Forelimb muscle (tissue), 1 donor: ENCODE data around the gene ZFY. TPM values are rescaled to one million over a fixed set of nuclear protein-coding genes. Genes with fewer than 3 reads are reported as not detected.

ENCODE experiments used
- DNase-seq: peaks from one replicate; pipeline ENCODE4 v3.0.0-alpha.2; 2013; ENCODE audit warnings: low read depth
- polyA plus RNA-seq: library from polyadenylated mRNA; unstranded; fragments of 120-200 nt; gene quantifications from one replicate; pipeline ENCODE4 v1.2.1, GENCODE V29; 2013; ENCODE audit not compliant: insufficient read length

The ZFY gene
- not detected for polyA plus RNA-seq

GRCh38 chrY:2934861-2935715 is at the start of gene ZFY:
Gene ZFY (plus strand): TSS chrY:2935381. CDS start chrY:2953937, 18,556 bp downstream.
- no peak for DNase-seq

GRCh38 chrY:2885880-2886279 is 49.3 kb upstream of the ZFY start:
- no peak for DNase-seq

- no peak for DNase-seq
These were observed 47.8 kb upstream of the ZFY start for GRCh38 chrY:2887386-2887785.

- DNase-seq = no peak
These were observed 47.2 kb upstream of the ZFY start for GRCh38 chrY:2887955-2888354.

- no peak for DNase-seq
These were observed 41.7 kb upstream of the ZFY start for GRCh38 chrY:2893471-2893870.

- no peak for DNase-seq
These were observed 39.1 kb upstream of the ZFY start for GRCh38 chrY:2896050-2896449.

GRCh38 chrY:2907356-2907755 is 27.8 kb upstream of the ZFY start:
- DNase-seq = no peak

GRCh38 chrY:2913066-2913815 is 21.9 kb upstream of the ZFY start:
- no peak for DNase-seq

GRCh38 chrY:2934078-2934477 is 1.1 kb upstream of the ZFY start:
- no peak for DNase-seq

- no peak for DNase-seq
These were observed 695 bp downstream of the ZFY start for GRCh38 chrY:2935716-2936435.

- no peak for DNase-seq
These were observed 1.2 kb downstream of the ZFY start for GRCh38 chrY:2936436-2936750.

- no peak for DNase-seq
These were observed 2.0 kb downstream of the ZFY start for GRCh38 chrY:2937149-2937548.

- no peak for DNase-seq
These were observed 14.5 kb downstream of the ZFY start for GRCh38 chrY:2949590-2950252.

GRCh38 chrY:2950655-2951054 is 15.5 kb downstream of the ZFY start:
- DNase-seq = no peak

GRCh38 chrY:2952912-2953311 is 17.7 kb downstream of the ZFY start:
- DNase-seq = no peak

- DNase-seq = no peak
These were observed 19.6 kb downstream of the ZFY start for GRCh38 chrY:2954735-2955134.

GRCh38 chrY:2955561-2955960 is 20.4 kb downstream of the ZFY start:
- no peak for DNase-seq

GRCh38 chrY:2962061-2962460 is 26.9 kb downstream of the ZFY start:
- no peak for DNase-seq

- no peak for DNase-seq
These were observed 29.6 kb downstream of the ZFY start for GRCh38 chrY:2964814-2965213.

- DNase-seq = no peak
These were observed 30.4 kb downstream of the ZFY start for GRCh38 chrY:2965629-2966028.

- DNase-seq = no peak
These were observed 34.4 kb downstream of the ZFY start for GRCh38 chrY:2969561-2969960.

- DNase-seq = no peak
These were observed 37.5 kb downstream of the ZFY start for GRCh38 chrY:2972708-2973107.
